OCI-M1 (cell line): ENCODE data around the gene SMC4.

Experiments used
- DNase-seq: peaks from one replicate; lab custom pipeline; 2025; lab: John Stamatoyannopoulos, UW

SMC4 gene

DNA sequence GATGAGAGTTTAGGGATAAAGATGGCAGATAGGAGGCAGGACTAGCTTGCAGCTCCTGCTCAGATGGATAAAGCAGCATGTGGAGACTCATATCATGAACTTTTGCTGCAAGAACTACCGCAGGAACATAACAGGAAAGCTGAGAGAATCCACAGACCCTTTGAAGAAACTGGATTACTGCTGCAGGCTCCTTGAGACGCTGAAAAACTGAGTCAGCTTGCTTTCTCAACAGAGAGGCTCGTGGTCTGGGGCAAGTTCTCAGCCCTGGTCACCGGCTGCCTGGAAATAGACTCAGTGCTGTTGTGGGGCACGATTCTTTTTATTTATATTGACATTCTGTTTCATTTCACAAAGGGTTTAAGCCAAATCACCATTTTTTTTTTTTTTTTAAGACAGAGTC is 78.9 kb downstream of the SMC4 start:
- no peak for DNase-seq

DNA sequence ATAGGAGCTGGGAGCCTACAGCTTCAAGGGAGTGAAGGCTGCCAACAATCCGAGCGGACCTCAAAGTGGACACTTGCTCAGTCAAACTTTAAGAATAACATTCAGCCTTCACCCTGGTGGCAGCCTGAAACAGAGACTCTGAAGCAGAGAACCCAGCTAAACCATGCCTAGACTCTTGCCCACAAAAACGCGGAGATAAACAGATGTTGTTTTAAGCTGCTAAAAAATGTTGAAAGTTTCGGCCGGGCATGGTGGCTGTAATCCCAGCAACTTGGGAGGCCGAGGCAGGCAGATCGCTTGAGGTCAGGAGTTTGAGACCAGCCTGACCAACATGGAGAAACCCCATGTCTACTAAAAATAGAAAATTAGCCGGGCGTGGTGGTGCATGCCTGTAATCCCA is 79.9 kb downstream of the SMC4 start:
- no peak for DNase-seq

DNA sequence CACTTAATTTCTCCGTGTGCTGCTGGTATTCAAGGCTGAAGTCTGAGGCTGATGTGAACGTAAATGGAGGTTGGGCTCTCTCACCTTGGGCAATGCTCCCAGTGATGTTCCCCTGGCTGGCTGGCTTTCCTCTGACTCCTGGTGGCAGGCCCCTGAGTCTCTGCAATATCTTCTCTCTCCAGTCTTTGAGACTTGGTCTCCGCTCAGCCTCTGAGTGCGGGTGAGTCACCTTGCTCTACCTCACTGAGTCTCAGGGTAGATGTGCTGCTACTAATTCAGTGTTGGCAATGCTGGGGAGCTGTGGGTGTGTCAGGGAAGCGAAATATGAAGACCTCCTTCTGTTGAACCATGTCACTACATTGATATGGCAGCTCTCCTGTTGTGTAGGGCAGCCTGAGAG is 81.5 kb downstream of the SMC4 start:
- DNase-seq: no peak

DNA sequence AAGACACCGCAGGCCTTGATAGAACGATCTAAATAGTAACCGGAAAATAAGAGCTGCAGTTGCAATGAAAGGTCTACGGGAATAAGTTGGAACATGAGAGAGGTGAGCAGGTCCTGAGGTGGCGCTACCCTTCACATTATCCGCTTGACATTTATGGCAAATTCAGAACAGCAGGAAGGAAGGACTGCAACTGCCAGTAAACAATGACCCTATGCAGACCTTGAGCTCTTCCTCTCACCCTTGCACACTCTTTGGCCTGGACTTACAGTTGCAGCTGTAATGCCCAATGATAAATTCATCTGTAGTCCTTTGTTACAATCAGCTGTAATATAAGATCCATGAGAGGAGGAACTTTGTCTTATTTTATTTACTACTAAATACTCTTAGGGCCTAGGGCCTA is 82.4 kb downstream of the SMC4 start:
- no peak for DNase-seq

DNA sequence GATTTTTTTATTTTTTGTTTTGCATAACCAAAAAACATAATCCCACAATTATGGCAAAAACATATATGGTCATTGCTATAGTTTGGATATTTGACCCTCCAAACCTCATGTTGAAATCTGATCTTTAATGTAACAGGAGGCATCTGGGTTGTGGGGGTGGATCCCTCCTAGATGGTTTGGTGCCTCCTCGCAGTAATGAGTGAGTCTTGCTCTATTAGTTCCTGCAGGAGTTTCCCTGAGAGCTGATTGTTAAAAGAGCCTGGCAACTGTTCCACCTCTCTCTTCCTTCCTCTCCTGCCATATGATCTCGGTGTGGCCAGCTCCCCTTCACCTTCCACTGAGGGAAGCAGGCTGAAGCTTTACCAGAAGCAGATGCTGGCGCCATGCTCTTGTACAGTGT is 83.3 kb downstream of the SMC4 start:
- DNase-seq: no peak
